T-helper 1 cell treated with Interleukin-12 subunit alpha and Interleukin-12 subunit beta and Interleukin-4 antibody, amounts not matched to agents 30 ng/mL and 1 ng/mL, for 36 hours (primary cell): ENCODE measurements around the gene MOSPD2. TPM values are rescaled to one million over a fixed set of nuclear protein-coding genes. Genes with fewer than 3 reads are reported as not detected.

Source experiments
- intact Hi-C: fragments of 100-400 bp; cut with micrococcal nuclease; formaldehyde crosslinking; loops from one replicate; pipeline ENCODE4 v1.15.1; 2024
- total RNA-seq: library from RNA; stranded (reverse); gene quantifications from 2 replicates; pipeline ENCODE4 v1.2.3, GENCODE V29; 2022

Gene MOSPD2
- total RNA-seq, 1 donor from 2014 or later, result 12.2 TPM

GRCh38 chrX:14903891-14904290, 30.7 kb downstream of the MOSPD2 start:
- intact Hi-C loops, result loop anchor here (5.0 kb wide), 1 partner anchor 298 kb away; no protein-coding TSS in a partner anchor

GRCh38 chrX:14913241-14913640, 40.0 kb downstream of the MOSPD2 start:
- intact Hi-C loops, result no loop called here

- intact Hi-C loops, result no loop called here
Measured at GRCh38 chrX:14915596-14915995, 42.4 kb downstream of the MOSPD2 start.

- intact Hi-C loops, result no loop called here
Measured at GRCh38 chrX:14916017-14916674, 42.9 kb downstream of the MOSPD2 start.

GRCh38 chrX:14919407-14919806, 46.2 kb downstream of the MOSPD2 start:
- intact Hi-C loops, result no loop called here

- intact Hi-C loops, result no loop called here
Measured at GRCh38 chrX:14920196-14920595, 47.0 kb downstream of the MOSPD2 start.

- intact Hi-C loops, result no loop called here
Measured at GRCh38 chrX:14922437-14922836, 49.2 kb downstream of the MOSPD2 start.

- intact Hi-C loops, result no loop called here
Measured at GRCh38 chrX:14923761-14924160, 50.5 kb downstream of the MOSPD2 start.

GRCh38 chrX:14926471-14926870, 53.2 kb downstream of the MOSPD2 start:
- intact Hi-C loops, result no loop called here

- intact Hi-C loops, result no loop called here
Measured at GRCh38 chrX:14927401-14927800, 54.2 kb downstream of the MOSPD2 start.

GRCh38 chrX:14930663-14931062, 57.4 kb downstream of the MOSPD2 start:
- intact Hi-C loops, result no loop called here

- intact Hi-C loops, result no loop called here
Measured at GRCh38 chrX:14932136-14932535, 58.9 kb downstream of the MOSPD2 start.

GRCh38 chrX:14934423-14934822, 61.2 kb downstream of the MOSPD2 start:
- intact Hi-C loops, result no loop called here

- intact Hi-C loops, result no loop called here
Measured at GRCh38 chrX:14936561-14936960, 63.3 kb downstream of the MOSPD2 start.

GRCh38 chrX:14939644-14940043, 66.4 kb downstream of the MOSPD2 start:
- intact Hi-C loops, result no loop called here

GRCh38 chrX:14941301-14941700, 68.1 kb downstream of the MOSPD2 start:
- intact Hi-C loops, result no loop called here

- intact Hi-C loops, result no loop called here
Measured at GRCh38 chrX:14942341-14942740, 69.1 kb downstream of the MOSPD2 start.

GRCh38 chrX:14943962-14944361, 70.7 kb downstream of the MOSPD2 start:
- intact Hi-C loops, result no loop called here

- intact Hi-C loops, result no loop called here
Measured at GRCh38 chrX:14946606-14947155, 73.5 kb downstream of the MOSPD2 start.

GRCh38 chrX:14948691-14949090, 75.5 kb downstream of the MOSPD2 start:
- intact Hi-C loops, result no loop called here

GRCh38 chrX:14956813-14957582, 83.8 kb downstream of the MOSPD2 start:
- intact Hi-C loops, result no loop called here

- intact Hi-C loops, result no loop called here
Measured at GRCh38 chrX:14963447-14964236, 90.4 kb downstream of the MOSPD2 start.
